C1 segment of cervical spinal cord (tissue), 14 donors: ENCODE measurements around the gene SH3RF3.

Experiments used
- DNase-seq, 14 donors: peaks; one replicate each; lab custom pipeline; 2025; lab: John Stamatoyannopoulos, UW

Gene SH3RF3

GRCh38 chr2:109373791-109374547, 245.0 kb downstream of the SH3RF3 start:
- no peak for DNase-seq

GRCh38 chr2:109374548-109375130, 245.6 kb downstream of the SH3RF3 start:
- no peak for DNase-seq

GRCh38 chr2:109375131-109375561, 246.1 kb downstream of the SH3RF3 start:
- no peak for DNase-seq

- no peak for DNase-seq
Measured at GRCh38 chr2:109375656-109376055, 246.7 kb downstream of the SH3RF3 start.

GRCh38 chr2:109376115-109376514, 247.1 kb downstream of the SH3RF3 start:
- DNase-seq, result no peak

GRCh38 chr2:109376796-109377495, 247.9 kb downstream of the SH3RF3 start:
- DNase-seq, result no peak

- DNase-seq, result no peak
Measured at GRCh38 chr2:109377976-109378375, 249.0 kb downstream of the SH3RF3 start.

- DNase-seq, result no peak
Measured at GRCh38 chr2:109378682-109379081, 249.7 kb downstream of the SH3RF3 start.

GRCh38 chr2:109379507-109379906, 250.5 kb downstream of the SH3RF3 start:
- peak in 1 of 14 donors; percentile 84 for DNase-seq

GRCh38 chr2:109380502-109381326, 251.7 kb downstream of the SH3RF3 start:
- no peak for DNase-seq

- DNase-seq, result no peak
Measured at GRCh38 chr2:109381327-109381820, 252.4 kb downstream of the SH3RF3 start.

- DNase-seq, result peak in 1 of 14 donors; percentile 22
Measured at GRCh38 chr2:109382226-109382895, 253.4 kb downstream of the SH3RF3 start.

- peak in 3 of 14 donors; percentile 16 to 30 (median 17) for DNase-seq
Measured at GRCh38 chr2:109382951-109383350, 253.9 kb downstream of the SH3RF3 start.

GRCh38 chr2:109383505-109384307, 254.7 kb downstream of the SH3RF3 start:
- DNase-seq, result no peak

GRCh38 chr2:109384308-109385271, 255.6 kb downstream of the SH3RF3 start:
- peak in 1 of 14 donors; percentile 16 for DNase-seq

GRCh38 chr2:109385506-109385905, 256.5 kb downstream of the SH3RF3 start:
- no peak for DNase-seq

GRCh38 chr2:109386004-109386695, 257.1 kb downstream of the SH3RF3 start:
- DNase-seq, result no peak

GRCh38 chr2:109387221-109387735, 258.3 kb downstream of the SH3RF3 start:
- DNase-seq, result no peak
